Thyroid gland (tissue), 4 donors: ENCODE results near the gene GCK.

Experiments used
- CTCF ChIP-seq, 6 experiments: fragments of 200-600 bp in 3 of 6; fragments of 450-650 bp in 3 of 6; sonication (generic) in 3 of 6; IDR thresholded peaks; one replicate each; pipeline ENCODE4 v1.5.1; 2016 to 2019; ENCODE audit warnings: antibody characterized with exemption in 6 of 6, mild to moderate bottlenecking in 2 of 6, inconsistent platforms in 1 of 6, moderate library complexity in 1 of 6
- POLR2A ChIP-seq, 2 donors: fragments of 450-650 bp; IDR thresholded peaks; one replicate each; pipeline ENCODE4 v1.6.1; 2017; ENCODE audit warnings: antibody characterized with exemption in 2 of 2, mild to moderate bottlenecking in 2 of 2, moderate library complexity in 1 of 2

- TF ChIP-seq CTCF (IDR thresholded peaks at IDR 0.05), result no peak
- no peak for TF ChIP-seq POLR2A (IDR thresholded peaks at IDR 0.05)
Measured at GRCh38 chr7:44185729-44186128, 3.5 kb downstream of the GCK start.
